ENCODE data around the gene YWHAH.

Gene YWHAH

GRCh38 chr22:31901388-31902137 lies 42.8 kb upstream of the YWHAH start (continued):
- TF ChIP-seq TSHZ1 (tag by site-specific recombination; IDR thresholded peaks at IDR 0.05; ENCODE audit: borderline replicate concordance) (no peak), ZNF580 (tag by site-specific recombination; IDR thresholded peaks at IDR 0.05) (no peak), MYNN (tag by site-specific recombination; IDR thresholded peaks at IDR 0.05; ENCODE audit: borderline replicate concordance) (no peak), ZNF660 (tag by site-specific recombination; IDR thresholded peaks at IDR 0.05) (no peak), GFI1B (tag by site-specific recombination; IDR thresholded peaks at IDR 0.05) (no peak), ZNF274 (IDR thresholded peaks at IDR 0.05; ENCODE audit: low read length) (no peak), ZNF274 (tag by site-specific recombination; IDR thresholded peaks at IDR 0.05; ENCODE audit: borderline replicate concordance) (no peak), ZNF311 (tag by site-specific recombination; IDR thresholded peaks at IDR 0.05; ENCODE audit: borderline replicate concordance) (no peak), ZBTB44 (tag by site-specific recombination; IDR thresholded peaks at IDR 0.05) (no peak)

GRCh38 chr22:31904651-31905050 lies 39.7 kb upstream of the YWHAH start:
- peaks cover 6% of the 10 kb centered on the region; the same call in 1 of the 2 replicates for H3K4me1 ChIP-seq (ENCODE audit: control insufficient read depth, insufficient read depth, low read length)
- TF ChIP-seq ZNF777 (tag by site-specific recombination; IDR thresholded peaks at IDR 0.05; ENCODE audit: borderline replicate concordance) (no peak), SALL2 (tag by site-specific recombination; IDR thresholded peaks at IDR 0.05; ENCODE audit: borderline replicate concordance) (no peak), ZFP3 (tag by site-specific recombination; IDR thresholded peaks at IDR 0.05; ENCODE audit: low read depth) (no peak)
- no peaks in the 10 kb centered on the region for H3K9me3 ChIP-seq (ENCODE audit: control insufficient read depth, insufficient read depth, low read depth, low read length)
- ChIA-PET CTCF (interaction anchor here (0.7 to 1.4 kb wide), 2 partner anchors 15 to 96 kb away, joined by 3 to 4 read pairs; no protein-coding TSS in a partner anchor), POLR2A (no interaction called here)
- no peak overlapping the region for H3K4me3 ChIP-seq (ENCODE audit: low read depth, low read length)
- peaks cover 0 to 44% of the 10 kb centered on the region in 2 experiments; a peak in 2 of 3 replicates for H3K36me3 ChIP-seq (ENCODE audit: control insufficient read depth in 2 of 2, insufficient read depth in 1 of 2, low read length in 2 of 2)
- no peak overlapping the region for H3K27ac ChIP-seq (ENCODE audit: extremely low read depth, low read depth, low read length)

- H3K27ac ChIP-seq (ENCODE audit: extremely low read depth, low read depth, low read length): no peak overlapping the region
- ChIA-PET POLR2A (no interaction called here), CTCF (no interaction called here)
- peaks cover 0 to 49% of the 10 kb centered on the region in 2 experiments; a peak in 2 of 3 replicates for H3K36me3 ChIP-seq (ENCODE audit: control insufficient read depth in 2 of 2, insufficient read depth in 1 of 2, low read length in 2 of 2)
- H3K4me3 ChIP-seq (ENCODE audit: low read depth, low read length): no peak overlapping the region
- H3K4me1 ChIP-seq (ENCODE audit: control insufficient read depth, insufficient read depth, low read length): peaks cover 6% of the 10 kb centered on the region; the same call in 1 of the 2 replicates
- no peaks in the 10 kb centered on the region for H3K9me3 ChIP-seq (ENCODE audit: control insufficient read depth, insufficient read depth, low read depth, low read length)
- TF ChIP-seq ZNF510 (tag by site-specific recombination; IDR thresholded peaks at IDR 0.05; ENCODE audit: insufficient replicate concordance) (no peak), ZNF366 (tag by site-specific recombination; conservative IDR thresholded peaks at IDR 0.05) (no peak), WT1 (tag by site-specific recombination; IDR thresholded peaks at IDR 0.05) (no peak), ZSCAN5A (tag by site-specific recombination; IDR thresholded peaks at IDR 0.05) (no peak), SP2 (tag by site-specific recombination; IDR thresholded peaks at IDR 0.05) (no peak), ELK4 (IDR thresholded peaks at IDR 0.05; ENCODE audit: borderline replicate concordance, low read depth, low read length) (no peak), ZNF707 (tag by site-specific recombination; IDR thresholded peaks at IDR 0.05) (no peak), ZNF433 (tag by site-specific recombination; IDR thresholded peaks at IDR 0.05; ENCODE audit: low read depth) (no peak), ZNF416 (tag by site-specific recombination; IDR thresholded peaks at IDR 0.05) (no peak)
Measured at GRCh38 chr22:31905356-31905755, 39.0 kb upstream of the YWHAH start.

Measured in HEK293 (cell line).